ENCODE results near the gene C1orf210.

DNA sequence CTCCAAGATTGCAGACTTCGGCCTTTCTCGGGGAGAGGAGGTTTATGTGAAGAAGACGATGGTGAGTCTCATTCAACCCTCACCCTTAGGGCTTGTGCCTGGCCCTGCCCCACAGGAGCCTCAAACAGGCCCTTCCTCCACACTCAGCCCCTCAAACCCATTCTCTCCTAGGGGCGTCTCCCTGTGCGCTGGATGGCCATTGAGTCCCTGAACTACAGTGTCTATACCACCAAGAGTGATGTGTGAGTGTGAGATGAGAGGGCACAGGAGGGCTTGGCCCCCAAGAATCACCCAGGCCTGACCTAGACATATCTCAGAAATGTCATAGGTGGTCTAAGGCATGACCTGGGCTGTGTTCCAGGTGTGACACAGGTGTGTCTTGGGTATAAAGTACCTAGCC, 33.9 kb upstream of the C1orf210 start:
- no peak for TF ChIP-seq POLR2A (IDR thresholded peaks at IDR 0.05)
- TF ChIP-seq, protein P1, sequence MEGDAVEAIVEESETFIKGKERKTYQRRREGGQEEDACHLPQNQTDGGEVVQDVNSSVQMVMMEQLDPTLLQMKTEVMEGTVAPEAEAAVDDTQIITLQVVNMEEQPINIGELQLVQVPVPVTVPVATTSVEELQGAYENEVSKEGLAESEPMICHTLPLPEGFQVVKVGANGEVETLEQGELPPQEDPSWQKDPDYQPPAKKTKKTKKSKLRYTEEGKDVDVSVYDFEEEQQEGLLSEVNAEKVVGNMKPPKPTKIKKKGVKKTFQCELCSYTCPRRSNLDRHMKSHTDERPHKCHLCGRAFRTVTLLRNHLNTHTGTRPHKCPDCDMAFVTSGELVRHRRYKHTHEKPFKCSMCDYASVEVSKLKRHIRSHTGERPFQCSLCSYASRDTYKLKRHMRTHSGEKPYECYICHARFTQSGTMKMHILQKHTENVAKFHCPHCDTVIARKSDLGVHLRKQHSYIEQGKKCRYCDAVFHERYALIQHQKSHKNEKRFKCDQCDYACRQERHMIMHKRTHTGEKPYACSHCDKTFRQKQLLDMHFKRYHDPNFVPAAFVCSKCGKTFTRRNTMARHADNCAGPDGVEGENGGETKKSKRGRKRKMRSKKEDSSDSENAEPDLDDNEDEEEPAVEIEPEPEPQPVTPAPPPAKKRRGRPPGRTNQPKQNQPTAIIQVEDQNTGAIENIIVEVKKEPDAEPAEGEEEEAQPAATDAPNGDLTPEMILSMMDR (IDR thresholded peaks at IDR 0.05): no peak

Data from suprapubic skin (tissue), 3 donors.